ENCODE results near the gene MMP28. TPM values are rescaled to one million over a fixed set of nuclear protein-coding genes. Genes with fewer than 3 reads are reported as not detected.

Gene MMP28
- total and polyA plus RNA-seq, 5 donors = 4.6 to 9.2 (median 5.7) TPM

GRCh38 chr17:35723735-35724134 is 71.7 kb downstream of the MMP28 start:
- intact Hi-C loops (cut with DNase I) = no loop called here
- Histone ChIP-seq H3K27ac (ENCODE audit: low read length) (no peak overlapping the region), H3K27me3 (ENCODE audit: control insufficient read depth, insufficient read depth) (no peaks in the 10 kb centered on the region), H3K4me3 (ENCODE audit: low read length) (no peak overlapping the region), H3K9me3 (ENCODE audit: control insufficient read depth, low read length) (no peaks in the 10 kb centered on the region), H3K4me1 (ENCODE audit: control insufficient read depth, insufficient read depth, low read length) (peaks cover 5% of the 10 kb centered on the region)
- no peak for ATAC-seq
- WGBS = over 99% methylated on average over 2 of the region's 2 CpGs
- no peak for DNase-seq

- H3K9me3 ChIP-seq (ENCODE audit: control insufficient read depth, low read length) = no peaks in the 10 kb centered on the region
- WGBS = 53% methylated on average over 2 of the region's 2 CpGs
- DNase-seq (no peak), ATAC-seq (peak in 1 of 2 donors; percentile 7)
- peaks cover 9% of the 10 kb centered on the region for H3K4me1 ChIP-seq (ENCODE audit: control insufficient read depth, insufficient read depth, low read length)
- H3K27me3 ChIP-seq (ENCODE audit: control insufficient read depth, insufficient read depth) = no peaks in the 10 kb centered on the region
- peak overlapping the region; percentile 72 for H3K27ac ChIP-seq (ENCODE audit: low read length)
- intact Hi-C loops (cut with DNase I) = no loop called here
- H3K4me3 ChIP-seq (ENCODE audit: low read length) = no peak overlapping the region
Measured at GRCh38 chr17:35717475-35717874, 78.0 kb downstream of the MMP28 start.

- WGBS = 59% methylated on average over 4 of the region's 4 CpGs
- intact Hi-C loops (cut with DNase I) = no loop called here
- DNase-seq = no peak
Measured at GRCh38 chr17:35716897-35717465, 78.5 kb downstream of the MMP28 start.

GRCh38 chr17:35716173-35716572 is 79.3 kb downstream of the MMP28 start:
- no peak overlapping the region for H3K27ac ChIP-seq (ENCODE audit: low read length)
- intact Hi-C loops (cut with DNase I) = no loop called here
- DNase-seq (no peak), ATAC-seq (no peak)
- no peaks in the 10 kb centered on the region for H3K27me3 ChIP-seq (ENCODE audit: control insufficient read depth, insufficient read depth)
- peaks cover 9% of the 10 kb centered on the region for H3K4me1 ChIP-seq (ENCODE audit: control insufficient read depth, insufficient read depth, low read length)
- WGBS = 85% methylated on average over 3 of the region's 3 CpGs
- no peaks in the 10 kb centered on the region for H3K9me3 ChIP-seq (ENCODE audit: control insufficient read depth, low read length)
- no peak overlapping the region for H3K4me3 ChIP-seq (ENCODE audit: low read length)

More at GRCh38 chr17:35716897-35717465, 78.5 kb downstream of the MMP28 start:
- Histone ChIP-seq H3K9me3 (ENCODE audit: control insufficient read depth, low read length) (no peaks in the 10 kb centered on the region), H3K27ac (ENCODE audit: low read length) (peak overlapping the region; percentile 72), H3K27me3 (ENCODE audit: control insufficient read depth, insufficient read depth) (no peaks in the 10 kb centered on the region), H3K4me1 (ENCODE audit: control insufficient read depth, insufficient read depth, low read length) (peaks cover 9% of the 10 kb centered on the region), H3K4me3 (ENCODE audit: low read length) (no peak overlapping the region)
- peak; percentile 54 to 55 for ATAC-seq

Other genes with a start within 250 kb of the MMP28 start
- gene SLFN14, start 234.8 kb downstream of the MMP28 start, total RNA-seq = not detected
- gene SLFN14, start 234.8 kb downstream of the MMP28 start, polyA plus RNA-seq = not detected
- gene PEX12, start 217.1 kb downstream of the MMP28 start, total RNA-seq = 1 to 10 TPM; 5.8 to 9.2 (median 7.5) TPM
- 5.1 TPM for gene PEX12, start 217.1 kb downstream of the MMP28 start, polyA plus RNA-seq
- 100 to 1,000 TPM; 131 to 144 (median 136) TPM for gene AP2B1, start 208.3 kb downstream of the MMP28 start, total RNA-seq
- 39.7 TPM for gene AP2B1, start 208.3 kb downstream of the MMP28 start, polyA plus RNA-seq
- 10 to 100 TPM; 19.0 to 47.4 (median 34.4) TPM for gene RASL10B, start 64.0 kb downstream of the MMP28 start, total RNA-seq
- 37.2 TPM for gene RASL10B, start 64.0 kb downstream of the MMP28 start, polyA plus RNA-seq
- under 1 TPM in 2 of 4 donors, not detected in 2; 0.09 to 0.19 TPM for gene GAS2L2, start 42.4 kb downstream of the MMP28 start, total RNA-seq
- 0.14 TPM for gene GAS2L2, start 42.4 kb downstream of the MMP28 start, polyA plus RNA-seq
- gene C17orf50, start 34.8 kb downstream of the MMP28 start, total RNA-seq = not detected
- gene C17orf50, start 34.8 kb downstream of the MMP28 start, polyA plus RNA-seq = 0.14 TPM
- gene TAF15, start 13.8 kb upstream of the MMP28 start, total RNA-seq = 100 to 1,000 TPM in 3 of 4 donors, 10 to 100 TPM in 1; 96.5 to 125 (median 106) TPM
- gene TAF15, start 13.8 kb upstream of the MMP28 start, polyA plus RNA-seq = 86.3 TPM
- gene HEATR9, start 73.2 kb upstream of the MMP28 start, total RNA-seq = not detected
- not detected for gene HEATR9, start 73.2 kb upstream of the MMP28 start, polyA plus RNA-seq
- 1 to 10 TPM; 1.2 to 3.3 (median 2.3) TPM for gene CCL5, start 84.7 kb upstream of the MMP28 start, total RNA-seq
- gene CCL5, start 84.7 kb upstream of the MMP28 start, polyA plus RNA-seq = 1.6 TPM
- not detected for gene RDM1, start 135.1 kb upstream of the MMP28 start, total RNA-seq
- not detected for gene RDM1, start 135.1 kb upstream of the MMP28 start, polyA plus RNA-seq
- gene LYZL6, start 148.1 kb upstream of the MMP28 start, total RNA-seq = not detected
- gene LYZL6, start 148.1 kb upstream of the MMP28 start, polyA plus RNA-seq = not detected
- gene CCL16, start 185.9 kb upstream of the MMP28 start, total RNA-seq = under 1 TPM in 1 of 4 donors, not detected in 3; 0.15 TPM
- gene CCL16, start 185.9 kb upstream of the MMP28 start, polyA plus RNA-seq = 0.29 TPM
- 10 to 100 TPM in 3 of 4 donors, 1 to 10 TPM in 1; 5.1 to 28.2 (median 25.0) TPM for gene CCL14, start 191.1 kb upstream of the MMP28 start, total RNA-seq
- gene CCL14, start 191.1 kb upstream of the MMP28 start, polyA plus RNA-seq = 114 TPM
- not detected for gene CCL15, start 205.9 kb upstream of the MMP28 start, total RNA-seq
- not detected for gene CCL15, start 205.9 kb upstream of the MMP28 start, polyA plus RNA-seq
- gene CCL23, start 222.3 kb upstream of the MMP28 start, total RNA-seq = under 1 TPM in 3 of 4 donors, not detected in 1; 0.56 to 0.69 (median 0.61) TPM
- 0.20 TPM for gene CCL23, start 222.3 kb upstream of the MMP28 start, polyA plus RNA-seq

Data from right cardiac atrium (tissue), 5 donors.